Mesenteric fat pad (tissue), 1 donor: Measurements from ENCODE around the gene HTRA1. TPM values are rescaled to one million over a fixed set of nuclear protein-coding genes. Genes with fewer than 3 reads are reported as not detected.

Experiments
- DNase-seq: peaks from one replicate; pipeline ENCODE4 v3.0.0-alpha.2; 2020; ENCODE audit warnings: low spot score
- microRNA-seq: library from miRNA; unstranded; fragments of <30 nt; microRNA quantifications from one replicate; pipeline ENCODE4 v1.2.0, GENCODE V29; 2020; ENCODE audit warnings: borderline number of aligned reads
- total RNA-seq: library from RNA; stranded (reverse); fragmentation: NEBNext Ultra II Directional; extraction: Animal tissue kit (Norgen Biotek cat#: 25700); gene quantifications from one replicate; pipeline ENCODE4 v1.2.1, GENCODE V29; 2021
- donor health status: DM: yes; HTN: yes; CAD: no.

The HTRA1 gene
- total RNA-seq, 1 donor from 2014 or later: 191 TPM

DNA sequence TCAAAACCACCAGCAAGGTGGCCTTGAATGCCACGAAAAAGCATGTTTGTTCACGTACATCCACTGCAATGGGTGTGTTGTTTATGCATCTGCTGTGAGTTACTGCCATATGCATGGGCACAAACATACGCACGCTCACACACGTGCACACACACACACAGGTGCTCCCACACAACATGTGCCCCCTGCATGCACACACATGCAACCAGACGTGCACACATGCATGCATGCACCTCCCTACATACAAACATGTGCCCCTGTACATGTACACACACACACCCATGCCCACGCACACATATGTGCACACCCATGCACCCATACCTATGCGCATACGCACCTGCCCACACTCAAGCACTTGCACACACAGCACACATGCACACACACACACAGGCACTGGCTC lies 89.1 kb downstream of the HTRA1 start:
- DNase-seq: no peak

DNA sequence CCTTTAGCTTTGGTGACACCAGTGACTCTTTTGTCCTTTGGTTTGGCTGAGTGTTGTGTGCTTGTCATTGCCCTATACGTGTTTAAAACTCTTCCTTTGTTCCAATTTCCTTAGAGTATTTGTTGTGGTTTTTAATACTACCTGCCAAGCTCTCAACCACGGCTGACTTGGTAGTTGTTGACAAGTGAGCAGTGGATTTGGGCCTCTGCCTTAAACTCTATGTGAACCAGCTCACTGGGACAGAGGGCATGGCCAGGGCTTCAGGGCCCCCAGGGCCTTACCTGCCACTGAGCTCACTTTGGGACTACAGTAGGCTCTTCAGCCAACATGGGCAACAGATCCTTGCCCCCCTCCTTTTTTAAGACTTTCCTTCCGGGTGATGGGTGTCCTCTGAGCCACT lies 89.6 kb downstream of the HTRA1 start:
- no peak for DNase-seq

DNA sequence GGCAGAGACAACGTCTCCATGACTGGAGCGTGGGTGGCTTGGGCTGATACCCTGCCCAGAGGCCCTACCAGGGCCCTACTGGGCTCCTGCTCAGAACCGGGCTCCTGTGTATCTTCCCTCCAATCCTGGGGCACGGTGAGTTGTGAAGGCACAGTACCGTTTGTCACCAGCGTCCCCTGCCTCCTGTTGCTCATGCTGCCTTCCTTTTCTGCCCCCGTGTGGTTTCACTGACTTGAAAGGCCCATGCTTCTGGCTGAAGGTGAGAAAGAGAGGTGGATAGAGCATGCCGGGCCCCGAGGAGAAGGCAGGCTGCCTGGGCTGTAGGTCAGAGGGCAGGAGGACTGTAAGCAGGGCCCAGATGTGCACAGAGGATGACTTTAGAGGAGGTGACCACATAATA lies 90.1 kb downstream of the HTRA1 start:
- DNase-seq: no peak

DNA sequence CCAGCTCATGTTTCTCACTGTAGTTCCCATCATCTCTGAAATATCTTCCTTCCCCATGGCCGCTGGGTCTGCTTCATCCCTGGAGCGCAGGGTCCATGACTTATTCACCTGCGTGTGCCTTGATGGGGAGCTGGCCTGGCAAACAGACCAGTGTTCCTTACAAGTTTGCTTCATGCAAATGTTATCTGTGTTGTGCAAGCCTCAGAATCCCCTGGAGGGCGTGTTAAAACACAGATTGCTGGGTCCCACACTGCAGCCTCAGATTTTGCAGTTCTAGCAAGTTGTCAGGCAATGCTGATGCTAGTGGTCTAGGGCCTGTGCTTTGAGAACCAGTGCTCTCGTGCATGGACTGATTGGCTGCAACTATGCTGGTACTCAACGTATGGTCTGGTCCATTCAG lies 92.0 kb downstream of the HTRA1 start:
- no peak for DNase-seq

DNA sequence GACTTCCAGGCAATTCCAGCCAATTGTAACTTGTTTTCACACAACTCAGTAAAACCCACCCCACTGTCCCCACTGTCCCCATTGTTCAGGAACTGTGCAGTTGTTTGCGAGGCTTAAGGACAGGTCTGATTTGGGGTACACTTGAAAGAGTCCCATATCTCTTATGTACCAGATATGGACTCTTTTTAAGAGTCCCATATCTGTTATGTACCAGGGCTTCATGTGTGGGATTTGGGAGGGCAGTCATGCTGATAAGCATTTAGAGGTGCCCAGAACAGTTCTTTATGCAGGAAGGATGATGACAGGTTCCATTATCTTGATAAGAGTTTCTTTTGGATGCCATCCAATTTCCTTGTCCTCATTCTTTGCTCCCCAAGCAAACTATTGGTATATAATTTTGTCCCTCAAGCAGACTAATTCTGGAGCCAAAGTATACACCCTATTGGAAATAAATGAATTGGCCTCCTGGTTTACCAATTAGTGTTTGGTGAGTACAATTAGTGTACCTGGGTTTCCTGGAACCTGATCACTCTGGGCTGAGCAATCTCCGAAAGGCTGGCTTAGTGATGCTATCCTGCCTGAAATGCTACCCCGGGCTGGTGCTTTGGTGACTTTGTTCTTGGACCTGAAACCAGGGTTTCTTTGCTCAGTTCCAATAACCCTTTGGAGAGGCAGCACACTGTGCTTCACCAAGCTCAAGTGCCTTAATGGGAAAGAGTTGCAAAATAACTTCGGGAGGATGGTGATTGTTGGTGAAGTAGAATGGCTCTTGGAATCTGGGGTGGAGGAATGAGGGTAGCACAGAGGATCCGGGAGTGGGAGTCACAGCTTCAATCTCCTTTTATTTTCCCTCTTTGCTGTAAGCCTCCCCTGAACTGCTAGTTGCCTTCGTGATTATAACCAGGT lies 93.0 kb downstream of the HTRA1 start:
- DNase-seq: no peak

DNA sequence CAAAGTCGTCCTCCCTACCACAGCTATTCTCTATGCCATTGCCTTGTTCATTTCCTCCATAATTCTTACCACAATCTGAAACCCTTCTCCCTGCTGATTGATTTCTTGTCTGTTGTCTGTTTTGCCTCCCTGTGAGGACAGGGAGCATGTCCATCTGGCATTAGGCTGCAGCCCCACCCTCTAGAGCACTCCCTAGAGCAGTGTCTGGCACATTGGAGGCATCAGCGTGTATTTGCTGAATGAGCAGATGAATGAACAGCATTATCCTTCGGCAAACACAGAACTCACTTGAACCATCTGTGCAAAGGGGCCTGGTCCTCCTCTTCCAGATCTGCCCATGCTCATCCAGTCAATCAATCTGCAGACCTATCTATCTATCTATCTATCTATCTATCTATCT lies 94.1 kb downstream of the HTRA1 start:
- no peak for DNase-seq

DNA sequence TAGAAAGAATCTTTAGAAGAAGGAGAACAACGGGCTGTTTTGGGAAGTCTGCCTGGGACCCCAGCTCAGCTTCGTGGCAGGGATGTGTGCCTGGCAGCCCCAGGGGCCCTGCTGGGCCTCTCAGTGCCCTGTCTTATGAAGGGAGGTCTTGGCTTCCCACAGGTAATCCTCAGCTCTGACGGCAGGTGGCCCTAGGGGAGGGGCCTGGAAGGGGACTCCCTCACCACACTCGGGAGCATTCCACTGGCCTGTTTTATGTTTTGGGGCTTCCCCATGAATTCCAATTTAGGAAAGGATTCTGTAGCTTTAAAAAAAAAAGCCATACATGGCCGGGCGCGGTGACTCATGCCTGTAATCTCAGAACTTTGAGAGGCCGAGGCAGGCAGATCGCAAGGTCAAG lies 96.2 kb downstream of the HTRA1 start:
- no peak for DNase-seq

DNA sequence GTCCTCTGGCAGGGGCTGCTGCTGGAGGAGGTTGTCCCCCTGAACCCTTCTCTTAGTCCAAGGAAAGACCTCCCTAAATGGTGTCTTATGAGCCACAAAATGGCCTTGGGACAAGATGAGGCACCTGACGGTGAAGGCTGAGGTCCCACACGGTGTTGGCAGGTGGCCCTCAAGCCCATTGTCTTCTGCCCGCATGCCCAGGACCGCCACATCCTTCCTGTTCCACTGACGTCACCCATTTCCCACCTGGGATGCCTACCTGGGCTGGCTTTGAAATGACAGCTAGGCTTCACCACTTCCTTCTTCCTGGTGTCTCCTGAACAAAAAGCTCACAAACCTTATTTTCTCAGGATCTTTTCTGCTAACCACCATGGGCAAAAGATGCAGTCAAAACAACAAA lies 97.1 kb downstream of the HTRA1 start:
- no peak for DNase-seq

DNA sequence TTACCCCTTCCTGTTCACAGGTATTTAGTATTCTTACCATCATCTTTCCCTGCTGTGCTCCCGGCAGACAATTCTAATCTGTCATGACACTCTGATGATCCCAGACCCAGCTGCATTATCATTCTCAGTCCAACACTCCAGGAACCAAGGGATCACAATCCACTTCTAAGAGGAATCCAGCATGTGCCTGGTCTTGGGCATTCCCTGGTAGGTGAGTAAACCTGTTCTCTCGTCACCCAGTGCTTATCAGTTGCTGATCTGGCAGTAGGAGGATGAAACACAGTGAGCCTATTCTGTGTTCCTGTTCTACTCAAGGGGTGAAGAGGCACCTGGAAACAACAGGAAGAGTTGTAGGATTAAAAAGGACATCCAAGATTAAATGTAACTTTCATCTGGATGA lies 97.9 kb downstream of the HTRA1 start:
- DNase-seq: no peak

DNA sequence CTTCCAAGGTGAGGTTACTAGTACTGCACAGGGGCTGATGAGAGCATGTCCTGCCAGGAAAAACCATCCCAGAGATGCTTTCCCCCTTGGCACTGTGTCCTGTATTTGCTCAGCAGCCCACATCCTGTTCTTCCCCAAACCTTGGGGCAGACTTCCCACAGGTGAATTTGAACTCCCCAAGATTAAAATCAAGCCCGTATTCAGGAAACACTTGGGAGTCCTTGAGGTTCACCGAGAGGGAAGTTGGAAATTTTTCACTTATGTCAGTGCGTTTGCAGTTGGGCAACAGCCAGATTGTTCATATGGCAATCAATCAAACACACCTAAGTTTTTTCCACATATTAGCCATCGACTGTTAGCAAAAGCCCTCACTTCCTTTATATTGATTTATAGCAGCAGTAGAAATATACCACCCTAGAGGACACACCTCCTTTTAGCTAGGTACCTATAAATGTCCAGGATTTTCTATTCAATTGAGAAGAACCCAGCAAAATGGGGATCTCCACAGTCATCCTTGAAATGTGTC lies 99.0 kb downstream of the HTRA1 start, which contains the start of gene DMBT1:
Gene DMBT1, plus strand, starts transcription at position 476 of the 526 bp plus-strand sequence. Its CDS starts 17 bp downstream, at position 493.
- DNase-seq: no peak

DNA sequence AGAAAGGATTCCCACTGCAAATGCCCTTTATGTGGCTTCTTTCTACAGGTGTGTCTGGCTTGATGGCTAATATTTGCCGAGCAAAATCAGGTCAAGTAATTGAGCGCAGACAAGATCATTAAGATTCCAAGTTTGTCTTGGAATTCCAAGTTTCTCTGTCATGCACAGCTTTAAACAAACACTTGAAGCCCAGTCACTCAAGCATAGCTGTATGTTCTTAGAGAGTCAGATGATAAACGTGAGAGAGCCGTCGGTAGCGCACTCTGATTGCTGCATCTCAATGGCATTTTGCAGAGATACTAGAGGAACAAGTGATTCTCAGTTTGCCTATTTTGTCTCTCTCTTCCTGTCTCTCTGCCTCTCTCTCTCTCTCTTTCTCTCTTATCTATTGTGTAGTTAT lies 99.9 kb downstream of the HTRA1 start:
- no peak for DNase-seq

DNA sequence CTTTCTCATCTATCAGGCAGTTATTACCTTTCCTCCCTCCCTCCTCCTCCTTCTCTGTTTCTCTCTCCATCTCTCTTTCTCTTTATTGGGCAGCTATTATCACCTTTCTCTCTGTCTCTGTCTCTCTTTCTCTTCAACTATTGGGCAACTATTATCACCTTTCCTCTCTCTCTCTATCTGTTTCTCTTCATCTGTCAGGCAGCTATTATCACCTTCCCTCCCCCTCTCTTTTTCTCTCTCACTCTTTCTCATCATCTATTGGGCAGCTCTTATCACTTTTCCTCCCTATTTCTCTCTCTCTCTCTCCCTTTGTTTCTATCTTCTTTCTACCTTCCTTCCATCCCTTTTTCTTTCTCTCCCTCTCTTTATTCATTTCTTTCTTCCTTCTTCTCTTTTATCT lies 100.4 kb downstream of the HTRA1 start:
- DNase-seq: no peak

Small RNA genes lying within 50 kb of the gene (microRNA-seq; reads per million reads assigned to microRNA genes)
- gene MIR3941: not detected

Other genes with a start within 250 kb of the HTRA1 start
- not detected for gene BTBD16, start 190.3 kb upstream of the HTRA1 start, total RNA-seq
- gene PLEKHA1, start 86.8 kb upstream of the HTRA1 start, total RNA-seq: 27.9 TPM
- 0.42 TPM for gene ARMS2, start 6.9 kb upstream of the HTRA1 start, total RNA-seq
- 1.2 TPM for gene DMBT1, start 99.2 kb downstream of the HTRA1 start, total RNA-seq
- gene C10orf120, start 238.3 kb downstream of the HTRA1 start, total RNA-seq: not detected